ENCODE results near the gene TIMM10.

The TIMM10 gene

GRCh38 chr11:57530596-57531507 is at the start of gene TIMM10:
Gene TIMM10 (minus strand): TSS chr11:57530754. CDS start chr11:57530189, 565 bp downstream.
- peak; percentile 90 to 93 for DNase-seq

- no peak for DNase-seq
Measured at GRCh38 chr11:57574061-57574460, 43.5 kb upstream of the TIMM10 start.

- DNase-seq: no peak
Measured at GRCh38 chr11:57571606-57572005, 41.1 kb upstream of the TIMM10 start.

- peak; percentile 86 to 89 for DNase-seq
Measured at GRCh38 chr11:57568330-57568766, 37.8 kb upstream of the TIMM10 start.

- DNase-seq: peak; percentile 56 to 61
Measured at GRCh38 chr11:57567515-57568329, 37.2 kb upstream of the TIMM10 start, which contains the start of gene UBE2L6. Gene UBE2L6 (minus strand): TSS chr11:57567672. CDS start chr11:57567611, 61 bp downstream.

- peak; percentile 31 to 33 for DNase-seq
Measured at GRCh38 chr11:57566905-57567514, 36.5 kb upstream of the TIMM10 start.

GRCh38 chr11:57566005-57566904 is 35.7 kb upstream of the TIMM10 start:
- DNase-seq: peak in 1 of 2 experiments; percentile 21

GRCh38 chr11:57562596-57562995 is 32.0 kb upstream of the TIMM10 start:
- DNase-seq: no peak

- no peak for DNase-seq
Measured at GRCh38 chr11:57560146-57560545, 29.6 kb upstream of the TIMM10 start.

- no peak for DNase-seq
Measured at GRCh38 chr11:57556041-57556440, 25.5 kb upstream of the TIMM10 start.

GRCh38 chr11:57555393-57555792 is 24.8 kb upstream of the TIMM10 start:
- no peak for DNase-seq

GRCh38 chr11:57552479-57552878 is 21.9 kb upstream of the TIMM10 start:
- no peak for DNase-seq

- no peak for DNase-seq
Measured at GRCh38 chr11:57551941-57552340, 21.4 kb upstream of the TIMM10 start.

GRCh38 chr11:57549983-57550382 is 19.4 kb upstream of the TIMM10 start:
- DNase-seq: no peak

GRCh38 chr11:57547854-57548377 is 17.4 kb upstream of the TIMM10 start:
- DNase-seq: no peak

- DNase-seq: no peak
Measured at GRCh38 chr11:57546869-57547475, 16.4 kb upstream of the TIMM10 start.

- no peak for DNase-seq
Measured at GRCh38 chr11:57546451-57546850, 15.9 kb upstream of the TIMM10 start.

- DNase-seq: no peak
Measured at GRCh38 chr11:57545883-57546282, 15.3 kb upstream of the TIMM10 start.

GRCh38 chr11:57544566-57544965 is 14.0 kb upstream of the TIMM10 start:
- no peak for DNase-seq

GRCh38 chr11:57543593-57543992 is 13.0 kb upstream of the TIMM10 start:
- DNase-seq: no peak

- no peak for DNase-seq
Measured at GRCh38 chr11:57542582-57542981, 12.0 kb upstream of the TIMM10 start.

Measured in activated CD4-positive, alpha-beta T cell treated with anti-CD3 and anti-CD28 coated beads, Interleukin-2, amount 50 U/mL, for 4 hours (primary cell).